ENCODE measurements around the gene FCSK.

The FCSK gene

GRCh38 chr16:70457446-70458166 is 3.2 kb downstream of the FCSK start:
- no peak for FAIRE-seq

GRCh38 chr16:70460737-70461261 is 6.4 kb downstream of the FCSK start:
- FAIRE-seq: no peak

GRCh38 chr16:70463235-70463634 is 8.8 kb downstream of the FCSK start:
- FAIRE-seq: no peak

GRCh38 chr16:70465999-70466804 is 11.8 kb downstream of the FCSK start:
- FAIRE-seq: no peak

DNA sequence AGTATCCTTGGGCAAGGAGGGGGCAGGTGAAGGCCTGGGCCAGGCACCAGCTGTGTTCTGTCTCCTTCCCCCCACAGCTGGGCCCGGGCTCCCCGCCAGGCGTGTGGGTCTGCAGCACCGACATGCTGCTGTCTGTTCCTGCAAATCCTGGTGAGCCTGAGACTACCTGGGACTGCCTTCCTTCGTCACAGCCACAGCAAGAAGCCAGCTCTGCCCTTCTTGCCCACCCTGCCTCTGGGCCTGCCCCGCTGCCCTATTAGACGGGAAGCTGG is 12.3 kb downstream of the FCSK start:
- FAIRE-seq: no peak

- no peak for FAIRE-seq
Measured at GRCh38 chr16:70467113-70467512, 12.7 kb downstream of the FCSK start.

DNA sequence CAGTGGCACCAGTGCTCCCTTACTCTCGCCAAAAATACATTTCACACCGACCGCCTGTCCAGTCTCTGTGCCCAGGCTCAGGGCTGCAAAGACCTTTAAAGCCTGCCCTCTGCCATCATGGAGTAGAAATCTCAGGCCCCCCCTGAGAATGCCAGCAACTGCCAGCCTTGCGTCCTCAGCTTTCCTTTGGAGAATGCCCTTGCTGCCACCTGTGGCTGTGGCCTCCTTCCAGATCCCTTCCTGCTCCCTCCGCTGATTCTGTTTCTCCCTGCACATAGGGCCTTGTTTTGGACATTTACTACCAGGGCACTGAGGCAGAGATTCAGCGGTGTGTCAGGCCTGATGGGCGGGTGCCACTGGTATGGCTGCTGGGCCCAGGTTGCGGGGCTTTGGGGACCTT is 13.2 kb downstream of the FCSK start:
- FAIRE-seq: no peak

GRCh38 chr16:70468776-70469525 is 14.6 kb downstream of the FCSK start:
- no peak for FAIRE-seq

DNA sequence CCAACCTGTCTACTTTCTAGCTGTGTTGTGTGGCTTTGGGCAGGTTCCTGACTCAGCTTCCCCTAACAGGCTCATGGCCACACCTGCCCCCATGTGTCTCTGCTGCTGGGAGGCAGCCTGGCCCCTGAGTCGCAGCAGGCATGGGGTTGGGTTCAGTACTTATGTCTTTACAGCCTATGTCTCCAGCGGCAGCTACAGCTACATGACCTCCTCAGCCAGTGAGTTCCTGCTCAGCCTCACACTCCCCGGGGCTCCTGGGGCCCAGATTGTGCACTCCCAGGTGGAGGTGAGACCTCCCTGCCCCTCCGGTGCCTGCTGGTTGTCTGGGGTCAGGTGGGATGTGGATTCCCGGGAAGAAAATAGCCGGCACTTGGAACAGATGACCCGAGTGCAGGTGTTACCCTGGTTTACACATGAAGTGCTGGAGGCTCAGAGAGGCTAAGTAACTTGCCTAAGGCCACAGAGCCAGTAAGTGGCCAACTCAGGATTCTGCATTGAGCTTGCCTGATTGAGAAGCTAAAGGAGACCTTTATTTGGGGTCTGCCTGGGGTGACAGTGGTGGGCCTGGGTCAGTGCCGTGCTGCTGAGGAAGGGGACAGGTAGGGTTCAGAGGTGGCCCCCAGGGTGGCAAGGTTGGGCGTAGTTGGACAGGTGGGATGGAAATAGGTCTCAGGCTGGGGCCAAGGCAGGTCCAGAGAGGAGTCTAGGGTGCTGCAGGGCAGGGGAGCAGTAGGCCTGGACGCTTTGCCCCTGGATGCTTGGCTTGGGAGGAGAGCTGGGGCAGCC is 15.9 kb downstream of the FCSK start:
- FAIRE-seq: no peak

DNA sequence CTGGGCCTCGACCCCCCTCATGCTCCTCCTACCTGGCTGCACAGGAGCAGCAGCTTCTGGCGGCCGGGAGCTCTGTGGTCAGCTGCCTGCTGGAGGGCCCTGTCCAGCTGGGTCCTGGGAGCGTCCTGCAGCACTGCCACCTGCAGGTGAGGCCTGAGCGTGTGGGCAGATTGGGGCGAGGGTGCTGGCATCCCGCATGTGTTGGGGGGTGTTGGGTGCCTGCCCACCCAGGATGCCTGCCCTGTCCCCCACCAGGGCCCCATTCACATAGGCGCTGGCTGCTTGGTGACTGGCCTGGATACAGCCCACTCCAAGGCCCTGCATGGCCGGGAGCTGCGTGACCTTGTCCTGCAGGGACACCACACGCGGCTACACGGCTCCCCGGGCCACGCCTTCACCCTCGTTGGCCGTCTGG is 16.5 kb downstream of the FCSK start:
- no peak for FAIRE-seq

DNA sequence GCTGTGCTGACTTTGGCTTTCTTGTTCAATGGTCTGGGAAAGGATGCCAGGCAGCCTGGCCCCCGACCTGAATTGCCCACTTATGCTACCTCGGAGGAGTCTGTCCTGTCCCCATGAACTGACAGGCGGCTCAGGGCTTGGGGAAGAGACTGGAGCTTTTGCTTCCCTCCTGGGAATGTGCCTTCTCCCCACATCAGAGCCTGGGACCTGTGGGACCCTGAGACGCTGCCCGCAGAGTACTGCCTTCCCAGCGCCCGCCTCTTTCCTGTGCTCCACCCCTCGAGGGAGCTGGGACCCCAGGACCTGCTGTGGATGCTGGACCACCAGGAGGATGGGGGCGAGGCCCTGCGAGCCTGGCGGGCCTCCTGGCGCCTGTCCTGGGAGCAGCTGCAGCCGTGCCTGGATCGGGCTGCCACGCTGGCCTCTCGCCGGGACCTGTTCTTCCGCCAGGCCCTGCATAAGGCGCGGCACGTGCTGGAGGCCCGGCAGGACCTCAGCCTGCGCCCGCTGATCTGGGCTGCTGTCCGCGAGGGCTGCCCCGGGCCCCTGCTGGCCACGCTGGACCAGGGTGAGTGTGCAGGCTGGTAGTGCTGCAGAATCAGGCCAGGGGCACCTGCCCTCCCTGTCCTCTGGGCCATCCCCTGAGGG is 18.5 kb downstream of the FCSK start:
- FAIRE-seq: no peak

- no peak for FAIRE-seq
Measured at GRCh38 chr16:70473446-70474319, 19.3 kb downstream of the FCSK start.

GRCh38 chr16:70474320-70475053 is 20.1 kb downstream of the FCSK start:
- FAIRE-seq: no peak

DNA sequence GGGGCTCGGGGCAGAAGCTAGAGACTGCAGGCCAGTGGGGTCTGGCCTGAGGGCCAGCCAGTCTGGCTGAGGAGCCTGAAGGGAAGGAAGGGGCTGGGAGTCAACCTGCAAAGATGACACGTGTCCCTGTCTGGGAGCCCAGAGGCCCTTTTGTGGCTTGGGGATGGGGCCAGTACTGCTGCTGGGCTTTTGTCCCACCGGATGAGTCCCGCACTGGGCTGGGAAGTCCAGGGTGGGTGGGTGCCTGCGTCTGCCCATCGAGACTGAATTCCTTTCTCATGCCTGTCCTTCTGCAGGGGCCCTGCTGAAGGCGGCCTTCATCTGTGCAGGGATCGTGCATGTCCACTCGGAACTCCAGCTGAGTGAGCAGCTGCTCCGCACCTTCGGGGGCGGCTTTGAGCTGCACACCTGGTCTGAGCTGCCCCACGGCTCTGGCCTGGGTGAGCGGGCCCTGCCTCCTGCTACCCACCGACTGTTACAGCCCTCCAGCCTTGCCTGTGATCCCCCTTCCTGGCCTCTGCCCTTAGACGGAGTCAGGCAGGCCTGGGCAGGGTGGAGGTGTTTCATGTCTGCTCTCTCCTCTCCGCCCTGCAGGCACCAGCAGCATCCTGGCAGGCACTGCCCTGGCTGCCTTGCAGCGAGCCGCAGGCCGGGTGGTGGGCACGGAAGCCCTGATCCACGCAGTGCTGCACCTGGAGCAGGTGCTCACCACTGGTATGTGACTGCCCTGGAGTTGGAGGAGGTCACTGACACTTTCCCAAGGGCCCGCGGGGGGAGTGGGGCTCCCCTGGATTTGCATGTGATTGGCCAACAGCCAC is 20.9 kb downstream of the FCSK start:
- no peak for FAIRE-seq

- FAIRE-seq: no peak
Measured at GRCh38 chr16:70476272-70477020, 22.1 kb downstream of the FCSK start.

GRCh38 chr16:70478169-70478568 is 23.8 kb downstream of the FCSK start:
- FAIRE-seq: no peak

DNA sequence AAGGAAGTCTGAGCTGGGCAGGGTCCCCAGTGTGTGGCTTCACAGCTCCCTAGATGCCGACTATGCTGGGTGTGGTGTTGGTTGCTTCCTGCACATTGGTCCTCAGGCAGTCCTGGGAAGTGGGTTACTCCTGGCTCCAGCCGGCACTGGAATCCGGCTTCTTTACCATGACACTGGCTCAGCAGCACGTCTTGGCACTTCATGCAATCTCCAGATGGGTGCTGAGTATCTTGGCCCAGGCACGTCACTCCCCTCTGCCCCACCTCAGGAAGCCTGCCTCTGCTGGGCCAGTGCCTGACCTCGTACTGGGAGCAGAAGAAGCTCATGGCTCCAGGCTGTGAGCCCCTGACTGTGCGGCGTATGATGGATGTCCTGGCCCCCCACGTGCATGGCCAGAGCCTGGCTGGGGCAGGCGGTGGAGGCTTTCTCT is 24.5 kb downstream of the FCSK start:
- no peak for FAIRE-seq

All from colon (tissue), 2 donors.